A172 (cell line): ENCODE results near the gene SNX22. TPM values are rescaled to one million over a fixed set of nuclear protein-coding genes. Genes with fewer than 3 reads are reported as not detected.

Experiments
- DNase-seq: peaks from one replicate; pipeline ENCODE4 v3.0.0-alpha.2; 2015; ENCODE audit warnings: low spot score
- total RNA-seq: library from RNA; depleted of rRNA; stranded (reverse); fragments of >200 nt; shearing (Covaris generic); gene quantifications from 2 replicates; pipeline ENCODE4 v1.2.3, GENCODE V29; 2014

The SNX22 gene
- total RNA-seq, 1 experiment from 2014 or later: 0.78 TPM

- no peak for DNase-seq
Measured at GRCh38 chr15:64134345-64134829, 17.1 kb upstream of the SNX22 start.

DNA sequence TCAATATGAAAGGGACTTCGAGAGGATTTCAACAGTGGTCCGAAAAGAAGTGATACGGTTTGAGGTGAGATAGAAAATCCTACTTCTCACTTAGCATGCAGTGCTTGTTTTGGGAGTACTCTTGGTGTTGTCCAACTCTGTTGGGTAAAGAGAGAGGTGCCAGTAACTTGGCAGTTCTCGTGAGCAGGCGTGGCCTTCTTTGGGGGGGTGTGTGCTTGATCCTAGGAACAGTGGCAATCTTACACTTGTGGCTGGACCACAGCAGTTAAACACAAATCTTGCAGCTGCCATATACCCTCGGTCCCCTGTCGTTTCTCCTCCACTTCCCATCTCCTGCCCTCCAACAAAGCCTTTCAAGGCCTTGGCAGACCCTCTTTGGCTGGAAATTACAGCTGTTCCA, 15.2 kb upstream of the SNX22 start:
- no peak for DNase-seq

GRCh38 chr15:64137226-64137833, 14.2 kb upstream of the SNX22 start:
- no peak for DNase-seq

DNA sequence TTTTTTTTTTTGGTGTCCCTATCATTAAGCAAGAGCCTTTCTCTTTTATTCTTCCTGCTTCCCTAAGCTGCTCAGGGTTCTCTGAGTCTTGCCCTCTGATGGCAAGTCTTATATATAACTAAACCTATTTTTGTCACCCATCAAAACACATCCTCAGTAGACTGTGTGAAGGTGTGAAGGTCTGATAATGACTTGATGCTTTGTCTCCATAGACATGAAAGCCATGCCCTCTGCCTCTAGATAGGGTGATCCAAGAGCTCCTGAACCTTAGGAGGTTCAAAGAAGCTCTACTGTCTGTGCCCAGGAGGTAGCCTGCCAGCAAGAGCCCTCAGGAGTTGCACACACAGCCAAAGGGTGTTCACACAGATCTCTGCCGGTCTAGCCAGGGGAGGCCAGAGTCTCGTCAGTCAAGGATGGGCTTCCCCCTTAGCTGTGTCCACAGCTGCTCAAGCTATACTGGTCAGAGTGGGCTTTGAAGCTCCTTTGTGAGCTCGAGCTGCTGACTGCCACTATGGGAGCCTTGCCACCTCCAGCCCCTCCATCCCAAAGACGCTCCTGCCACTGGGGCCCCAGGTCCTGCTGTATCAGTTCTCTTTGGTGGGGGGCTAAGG, 13.1 kb upstream of the SNX22 start:
- no peak for DNase-seq

- DNase-seq: no peak
Measured at GRCh38 chr15:64141798-64142512, 9.6 kb upstream of the SNX22 start.

DNA sequence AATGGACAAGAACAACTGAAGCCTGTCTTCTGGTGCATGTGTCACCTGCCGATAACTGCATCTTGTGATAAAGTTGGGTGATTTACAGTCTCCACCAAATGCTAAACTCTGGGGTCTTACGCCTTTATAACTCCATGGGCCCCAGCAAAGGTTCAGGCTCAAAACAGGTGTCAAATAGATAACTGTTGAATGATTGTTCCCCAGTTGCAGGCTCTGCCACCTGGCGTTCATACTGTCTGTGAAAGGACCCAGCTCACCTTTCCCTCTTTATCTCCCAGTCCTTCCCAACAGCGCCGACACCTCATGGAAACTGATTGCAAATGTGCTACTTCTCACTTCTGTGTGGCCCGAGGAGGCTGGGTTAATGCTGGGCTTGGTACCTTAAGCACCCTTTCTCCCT, 8.3 kb upstream of the SNX22 start:
- no peak for DNase-seq

DNA sequence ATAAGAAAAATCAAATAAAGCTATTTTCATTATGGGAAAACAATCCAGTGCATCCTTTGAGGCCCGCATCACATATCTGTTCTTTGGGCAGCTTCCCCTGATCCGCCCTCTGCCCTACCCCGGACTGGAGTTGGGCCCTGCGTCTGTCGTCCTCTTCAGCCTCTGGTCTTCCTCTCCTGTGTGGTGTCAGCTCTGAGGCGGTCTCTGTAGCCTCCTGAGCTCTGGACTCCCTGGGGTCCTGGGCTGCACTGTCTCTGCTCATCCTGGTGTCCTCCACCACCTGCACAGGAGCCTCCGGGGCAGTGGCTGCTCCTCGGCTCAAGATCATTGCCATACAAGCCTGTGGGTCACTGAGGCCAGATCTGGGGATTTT, 7.4 kb upstream of the SNX22 start:
- DNase-seq: no peak

DNA sequence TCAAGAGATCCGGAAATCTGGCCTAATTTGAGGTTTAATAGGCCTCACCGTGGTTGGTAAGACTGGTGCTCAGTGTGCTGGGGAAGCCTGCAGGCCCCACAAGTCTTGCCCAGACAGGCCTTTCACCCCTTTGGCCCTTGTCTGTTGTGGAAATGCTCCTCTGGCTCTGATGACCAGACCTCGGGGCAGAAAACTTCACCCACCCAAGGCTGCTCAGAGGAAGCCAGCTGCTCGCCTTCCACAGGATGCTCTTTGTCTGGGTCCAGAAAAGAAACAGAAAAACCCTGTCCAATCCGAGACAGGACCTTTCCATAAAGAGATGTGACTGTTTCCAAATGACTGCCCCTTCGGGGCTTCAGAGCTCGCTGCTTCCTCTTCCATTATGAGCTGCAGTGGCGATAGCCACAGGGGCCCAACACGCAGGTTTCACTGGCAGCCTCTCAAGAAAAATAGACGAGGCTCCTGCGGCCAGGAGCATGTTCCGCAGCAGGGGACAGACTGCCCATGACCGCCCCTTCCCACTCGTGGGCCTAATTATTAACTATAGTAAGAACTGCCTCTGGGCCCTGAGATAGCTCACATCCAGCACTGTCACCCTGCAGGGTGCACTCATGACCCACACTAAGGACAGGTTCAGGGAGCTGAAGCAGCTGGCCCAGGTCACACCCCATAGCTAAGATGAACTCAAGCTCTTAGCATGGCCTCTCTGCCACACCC, 6.8 kb upstream of the SNX22 start:
- no peak for DNase-seq

DNA sequence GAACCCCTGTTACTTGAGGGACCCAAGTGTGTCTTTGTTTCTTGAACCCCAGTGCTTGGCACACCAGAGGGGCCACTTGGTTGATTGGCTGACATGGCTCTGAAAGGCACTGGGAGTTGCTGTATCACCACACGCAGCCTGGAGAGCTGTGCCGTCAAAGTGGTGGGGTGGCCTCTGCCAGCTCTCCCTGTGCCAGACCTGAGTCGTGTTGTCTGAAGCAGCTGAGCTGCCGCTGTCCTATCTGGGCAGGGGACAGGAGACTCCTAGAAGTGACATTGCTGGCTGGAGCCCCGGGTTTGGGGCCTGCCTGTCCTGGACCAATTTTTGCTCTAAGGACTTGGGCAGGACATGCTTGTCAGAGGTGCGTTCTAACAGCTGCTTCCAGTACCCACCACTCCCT, 5.5 kb upstream of the SNX22 start:
- no peak for DNase-seq

DNA sequence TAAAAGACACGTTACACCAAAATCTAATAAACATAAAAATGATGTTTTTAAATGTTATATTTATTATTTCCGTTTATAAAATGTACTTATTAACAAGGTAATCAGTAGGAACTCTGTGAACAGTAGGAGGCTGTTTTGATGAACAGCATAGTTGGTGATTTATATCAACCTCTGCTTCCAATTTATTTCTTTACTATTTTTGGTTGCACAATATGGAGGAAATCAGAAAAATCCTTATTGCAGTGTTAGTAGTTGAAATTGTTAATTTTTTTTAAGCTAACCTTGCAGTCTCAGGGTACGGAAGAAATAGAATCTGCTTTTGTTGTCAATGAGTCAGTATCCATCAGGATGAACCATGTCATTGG, 5.0 kb upstream of the SNX22 start:
- no peak for DNase-seq

DNA sequence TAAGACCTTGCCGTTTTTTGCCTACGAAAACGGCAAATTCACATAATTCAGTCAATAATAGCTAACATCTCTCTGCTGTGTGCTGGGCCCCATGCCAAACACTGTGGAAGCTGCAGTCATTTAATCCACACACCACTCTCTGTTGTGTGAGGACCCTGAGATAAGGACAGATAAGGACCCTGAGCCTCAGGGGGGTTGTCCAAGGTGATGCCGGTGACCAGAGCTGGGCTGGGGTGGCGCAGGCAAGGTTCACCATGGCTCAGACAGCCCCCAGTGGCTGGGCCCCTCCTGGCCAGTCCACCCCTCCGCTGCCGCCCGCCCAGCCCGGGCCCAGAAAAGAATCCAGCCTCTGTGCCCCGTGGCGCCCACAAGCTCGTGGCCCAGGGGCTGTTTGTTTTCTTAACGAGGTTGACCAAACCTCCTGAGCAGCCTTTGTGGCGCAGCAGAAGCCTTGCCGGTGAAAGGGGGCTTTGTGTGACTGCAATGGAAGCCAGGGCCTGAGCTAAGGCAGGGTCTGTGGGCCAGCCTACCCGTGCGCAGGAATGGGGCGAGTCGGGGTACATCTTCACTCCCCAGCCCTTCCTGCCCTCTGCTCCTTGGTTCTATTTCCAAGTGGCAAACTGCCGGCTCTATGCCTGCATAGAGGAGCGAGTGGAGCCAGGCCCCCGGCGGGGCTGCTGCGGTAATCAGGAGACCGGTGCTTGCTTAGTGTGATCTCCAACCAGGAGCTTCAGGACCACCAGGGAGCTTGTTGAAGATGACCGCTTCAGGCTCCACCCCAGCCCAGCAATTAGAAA, 4.4 kb upstream of the SNX22 start:
- no peak for DNase-seq

- DNase-seq: no peak
Measured at GRCh38 chr15:64148168-64148567, 3.4 kb upstream of the SNX22 start.

- no peak for DNase-seq
Measured at GRCh38 chr15:64148581-64148980, 3.0 kb upstream of the SNX22 start.

DNA sequence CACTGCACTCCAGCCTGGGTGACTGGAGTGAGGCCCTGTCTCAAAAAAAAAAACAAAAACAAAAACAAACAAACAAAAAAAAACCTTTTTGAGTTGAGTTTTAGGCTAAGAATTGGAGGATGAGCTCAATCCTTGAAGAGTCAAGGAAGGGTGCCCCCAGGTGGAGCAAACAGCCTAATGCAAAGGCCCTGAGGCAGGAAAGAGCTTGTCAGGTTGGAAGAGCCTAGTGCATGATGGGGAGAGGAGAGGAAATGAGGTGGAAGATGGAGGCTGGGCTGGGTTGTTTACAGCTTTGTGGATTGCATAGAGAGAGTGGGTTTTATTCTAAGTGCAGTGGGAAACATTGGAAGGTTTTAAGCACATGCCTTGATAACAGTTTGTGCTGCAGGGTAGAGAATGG, 2.1 kb upstream of the SNX22 start:
- DNase-seq: no peak

DNA sequence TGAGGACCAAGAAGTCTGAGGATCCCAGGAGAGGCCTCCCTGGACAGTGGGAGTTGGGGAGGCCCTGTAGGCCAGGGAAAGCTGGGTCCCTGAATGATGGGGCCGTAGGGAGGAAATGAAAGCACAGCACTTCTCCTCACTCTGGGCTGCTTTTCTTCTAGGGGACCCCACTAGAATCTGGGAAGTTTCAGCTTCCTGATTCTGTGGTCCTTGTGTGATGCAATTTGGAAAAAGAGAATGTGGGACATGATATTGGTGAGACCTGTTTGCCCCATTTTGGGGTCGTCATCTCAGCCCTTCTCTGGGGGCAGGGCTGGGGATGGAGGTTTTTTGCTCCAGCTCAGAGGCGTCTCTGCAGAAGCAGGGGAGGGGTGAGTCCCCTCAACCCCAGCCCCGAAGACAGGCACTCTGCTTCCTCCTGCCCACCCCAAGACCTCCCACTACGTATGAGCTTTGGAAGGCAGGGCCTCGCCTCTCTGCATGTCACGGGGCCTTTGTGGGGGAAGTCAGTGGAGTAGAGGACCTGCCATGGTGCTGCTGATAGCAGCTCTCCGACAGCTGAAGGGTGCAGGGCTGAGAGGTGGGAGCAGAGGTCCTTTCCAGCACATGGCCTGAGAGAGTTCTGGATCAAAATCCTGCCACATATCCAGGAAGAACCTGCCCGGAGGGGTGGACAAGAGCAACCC, 1.5 kb upstream of the SNX22 start:
- no peak for DNase-seq

DNA sequence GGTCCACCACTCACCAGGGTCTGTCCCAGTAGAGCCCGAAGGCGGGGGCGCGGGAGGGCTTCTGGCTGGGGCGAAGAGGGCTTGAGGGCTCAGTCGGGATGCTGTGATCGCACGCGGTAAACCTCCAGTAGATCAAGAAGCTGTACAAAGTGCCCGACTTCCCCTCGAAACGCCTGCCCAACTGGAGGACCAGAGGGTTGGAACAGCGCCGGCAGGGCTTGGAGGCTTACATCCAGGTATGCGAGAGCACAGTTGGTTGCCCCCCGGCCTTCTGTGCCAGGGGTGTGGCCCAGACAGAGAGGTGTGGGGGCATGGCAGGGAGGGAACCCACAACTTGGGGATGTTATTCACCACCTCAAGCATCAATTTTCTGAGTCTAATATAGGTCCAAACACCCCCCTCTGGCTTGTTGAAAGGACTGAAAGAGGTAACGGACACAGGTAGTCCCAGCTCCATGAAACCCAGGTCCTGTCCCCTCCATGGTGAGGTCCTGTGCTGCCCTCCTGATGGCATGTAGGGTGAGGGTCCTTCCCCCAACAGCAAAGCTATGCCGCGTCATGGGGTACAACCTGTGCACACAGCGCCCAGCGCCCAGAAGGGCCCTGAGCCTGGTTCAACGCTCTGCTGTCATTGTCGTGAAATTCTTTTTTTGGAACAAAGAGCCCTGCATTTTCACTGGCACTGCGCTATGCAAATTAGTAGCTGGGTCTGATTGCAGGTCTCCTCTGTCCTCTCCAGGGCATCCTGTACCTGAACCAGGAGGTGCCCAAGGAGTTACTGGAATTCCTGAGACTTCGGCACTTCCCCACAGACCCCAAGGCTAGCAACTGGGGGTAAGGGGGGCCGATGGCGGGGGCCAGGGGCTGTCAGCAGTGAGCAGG, 1.2 kb downstream of the SNX22 start:
- DNase-seq: no peak

GRCh38 chr15:64153480-64154367, 2.2 kb downstream of the SNX22 start:
- DNase-seq: peak; percentile 70

DNA sequence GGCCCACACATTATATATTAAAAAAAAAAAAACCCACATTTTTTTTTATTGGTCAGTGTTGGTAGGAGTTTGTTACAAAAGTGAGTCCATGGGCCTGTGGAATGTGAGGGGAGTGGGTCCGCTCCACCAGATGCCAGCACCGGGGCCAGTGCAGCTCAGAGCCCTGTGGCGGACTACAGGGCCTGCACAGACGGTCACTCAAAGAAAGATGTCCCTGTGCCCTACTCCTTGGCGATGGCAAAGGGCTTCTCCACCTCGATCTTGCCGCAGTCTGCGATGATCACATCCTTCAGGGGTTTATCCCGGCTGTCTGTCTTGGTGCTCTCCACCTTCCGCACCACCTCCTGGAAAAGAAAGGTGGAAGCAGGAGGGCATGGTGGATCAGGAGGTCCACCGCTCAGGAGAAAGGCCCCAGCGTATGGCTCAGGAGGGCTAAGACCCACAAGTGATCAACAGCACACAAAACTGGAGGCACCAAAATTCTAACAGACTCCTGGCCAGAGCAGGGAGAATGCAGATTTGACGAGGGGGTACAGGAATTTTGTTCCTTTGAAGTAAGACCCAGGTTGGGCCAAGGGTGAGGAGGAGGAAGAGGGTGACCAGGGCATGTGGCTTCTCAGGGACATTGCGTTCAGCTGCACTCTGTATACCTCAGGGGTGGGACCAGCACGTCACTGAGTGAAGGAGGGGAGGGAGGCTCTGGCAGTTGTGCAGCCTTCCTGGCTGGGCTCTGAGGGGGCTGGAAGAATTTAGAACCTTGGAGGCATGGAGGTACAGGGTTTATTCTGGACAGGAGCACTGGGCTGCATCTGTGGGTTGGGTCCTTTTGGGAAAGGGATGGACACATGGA, 4.5 kb downstream of the SNX22 start:
- DNase-seq: no peak
